T-helper 1 cell treated with Interleukin-12 subunit alpha and Interleukin-12 subunit beta and Interleukin-4 antibody, amounts not matched to agents 30 μg/mL and 1 μg/mL, for 36 hours (primary cell): ENCODE results near the gene CCND1.
"Not testable (repeated sequence)": the region's sequence is repeated elsewhere in the genome, so short reads cannot be mapped to it uniquely, and the experiment has no call there.

Source experiments
- H3K27ac Mint-ChIP-seq: one replicate; pipeline ENCODE4 v1.8.0; 2021; ENCODE audit warnings: mild to moderate bottlenecking, mixed read lengths
- H3K27me3 Mint-ChIP-seq: one replicate; pipeline ENCODE4 v1.8.0; 2021; ENCODE audit warnings: low read depth, mixed read lengths
- H3K36me3 Mint-ChIP-seq: one replicate; pipeline ENCODE4 v1.8.0; 2021; ENCODE audit warnings: low read depth, mixed read lengths
- H3K4me1 Mint-ChIP-seq: one replicate; pipeline ENCODE4 v1.8.0; 2021; ENCODE audit warnings: low read depth, mixed read lengths
- H3K4me3 Mint-ChIP-seq: one replicate; pipeline ENCODE4 v1.8.0; 2021; ENCODE audit warnings: mild to moderate bottlenecking, moderate library complexity, mixed read lengths
- H3K9me3 Mint-ChIP-seq: one replicate; pipeline ENCODE4 v1.8.0; 2021; ENCODE audit warnings: mixed read lengths

The CCND1 gene

GRCh38 chr11:69689484-69690319, 48.7 kb downstream of the CCND1 start:
- H3K4me3 Mint-ChIP-seq: no peak overlapping the region
- H3K27ac Mint-ChIP-seq: no peak overlapping the region
- peaks cover 12% of the 10 kb centered on the region for H3K27me3 Mint-ChIP-seq
- no peaks in the 10 kb centered on the region for H3K9me3 Mint-ChIP-seq
- H3K36me3 Mint-ChIP-seq: no peaks in the 10 kb centered on the region
- peaks cover 3% of the 10 kb centered on the region for H3K4me1 Mint-ChIP-seq

GRCh38 chr11:69691463-69691862, 50.5 kb downstream of the CCND1 start:
- Mint-ChIP-seq H3K9me3 (no peaks in the 10 kb centered on the region), H3K27ac (no peak overlapping the region), H3K4me3 (no peak overlapping the region), H3K27me3 (peaks cover 15% of the 10 kb centered on the region), H3K36me3 (no peaks in the 10 kb centered on the region), H3K4me1 (no peaks in the 10 kb centered on the region)

- peaks cover 15% of the 10 kb centered on the region for H3K27me3 Mint-ChIP-seq
- H3K4me3 Mint-ChIP-seq: no peak overlapping the region
- no peak overlapping the region for H3K27ac Mint-ChIP-seq
- H3K36me3 Mint-ChIP-seq: no peaks in the 10 kb centered on the region
- H3K4me1 Mint-ChIP-seq: no peaks in the 10 kb centered on the region
- H3K9me3 Mint-ChIP-seq: no peaks in the 10 kb centered on the region
Measured at GRCh38 chr11:69692422-69692821, 51.5 kb downstream of the CCND1 start.

DNA sequence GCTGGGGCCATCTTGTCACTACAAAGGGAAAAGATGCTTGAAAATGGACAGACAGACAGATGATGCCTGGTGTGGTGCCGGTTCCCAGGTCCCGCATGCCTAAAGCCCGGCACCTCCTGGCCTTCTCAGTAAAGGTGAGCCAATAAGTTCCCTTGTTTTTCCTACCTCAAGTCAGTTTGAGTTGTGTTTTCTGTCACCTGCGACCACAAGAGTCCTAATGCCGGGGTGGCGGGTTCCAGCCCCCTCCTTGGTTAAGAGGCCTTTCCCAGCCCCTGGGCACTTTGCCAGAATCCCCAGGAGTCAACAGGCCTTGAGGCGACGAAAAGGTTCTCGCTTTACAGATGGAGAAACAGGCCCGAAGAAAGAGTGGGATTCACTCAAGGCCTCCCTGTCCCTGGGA, 53.8 kb downstream of the CCND1 start:
- no peak overlapping the region for H3K27ac Mint-ChIP-seq
- no peaks in the 10 kb centered on the region for H3K9me3 Mint-ChIP-seq
- H3K36me3 Mint-ChIP-seq: no peaks in the 10 kb centered on the region
- H3K27me3 Mint-ChIP-seq: peaks cover 19% of the 10 kb centered on the region
- no peak overlapping the region for H3K4me3 Mint-ChIP-seq
- no peaks in the 10 kb centered on the region for H3K4me1 Mint-ChIP-seq

DNA sequence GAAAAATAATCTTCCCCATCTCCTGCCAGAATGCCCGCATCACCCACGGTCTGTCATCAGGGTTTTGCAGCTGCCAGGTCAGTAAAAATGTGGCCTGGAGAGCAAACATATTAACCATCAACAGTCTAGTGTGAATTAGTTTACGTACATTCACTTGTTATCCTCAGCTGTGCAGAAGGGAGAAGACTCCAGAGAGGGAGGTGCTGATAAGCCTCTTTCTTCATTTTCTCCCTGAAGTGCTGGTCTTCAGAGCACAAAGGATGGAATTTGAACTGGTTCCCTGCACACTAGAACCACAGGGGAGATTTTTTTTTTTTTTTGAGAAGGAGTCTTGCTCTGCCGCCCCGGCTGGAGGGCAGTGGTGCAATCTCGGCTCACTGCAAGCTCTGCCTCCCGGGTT, 54.6 kb downstream of the CCND1 start:
- Mint-ChIP-seq H3K4me3 (no peak overlapping the region), H3K36me3 (no peaks in the 10 kb centered on the region)

DNA sequence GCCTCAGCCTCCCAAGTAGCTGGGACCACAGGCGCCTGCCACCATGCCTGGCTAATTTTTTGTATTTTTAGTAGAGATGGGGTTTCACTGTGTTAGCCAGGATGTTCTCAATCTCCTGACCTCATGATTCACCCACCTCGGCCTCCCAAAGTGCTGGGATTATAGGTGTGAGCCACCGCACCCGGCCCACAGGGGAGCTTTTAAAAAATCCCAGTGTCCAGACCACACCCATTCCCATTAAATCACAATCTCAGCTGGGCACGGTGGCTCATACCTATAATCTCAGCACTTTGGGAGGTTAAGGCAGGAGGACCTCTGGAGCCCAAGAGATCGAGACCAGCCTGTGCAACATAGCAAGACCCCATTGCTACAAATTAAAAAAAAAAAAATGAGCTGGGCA, 55.0 kb downstream of the CCND1 start:
- H3K27ac Mint-ChIP-seq, H3K4me1 Mint-ChIP-seq, H3K36me3 Mint-ChIP-seq, H3K9me3 Mint-ChIP-seq, H3K4me3 Mint-ChIP-seq: not testable (repeated sequence)
- peaks cover 22% of the 10 kb centered on the region for H3K27me3 Mint-ChIP-seq

More for the DNA sequence above, 54.6 kb downstream of the CCND1 start:
- Mint-ChIP-seq H3K4me1 (no peaks in the 10 kb centered on the region), H3K9me3 (no peaks in the 10 kb centered on the region), H3K27me3 (peaks cover 20% of the 10 kb centered on the region), H3K27ac (no peak overlapping the region)

DNA sequence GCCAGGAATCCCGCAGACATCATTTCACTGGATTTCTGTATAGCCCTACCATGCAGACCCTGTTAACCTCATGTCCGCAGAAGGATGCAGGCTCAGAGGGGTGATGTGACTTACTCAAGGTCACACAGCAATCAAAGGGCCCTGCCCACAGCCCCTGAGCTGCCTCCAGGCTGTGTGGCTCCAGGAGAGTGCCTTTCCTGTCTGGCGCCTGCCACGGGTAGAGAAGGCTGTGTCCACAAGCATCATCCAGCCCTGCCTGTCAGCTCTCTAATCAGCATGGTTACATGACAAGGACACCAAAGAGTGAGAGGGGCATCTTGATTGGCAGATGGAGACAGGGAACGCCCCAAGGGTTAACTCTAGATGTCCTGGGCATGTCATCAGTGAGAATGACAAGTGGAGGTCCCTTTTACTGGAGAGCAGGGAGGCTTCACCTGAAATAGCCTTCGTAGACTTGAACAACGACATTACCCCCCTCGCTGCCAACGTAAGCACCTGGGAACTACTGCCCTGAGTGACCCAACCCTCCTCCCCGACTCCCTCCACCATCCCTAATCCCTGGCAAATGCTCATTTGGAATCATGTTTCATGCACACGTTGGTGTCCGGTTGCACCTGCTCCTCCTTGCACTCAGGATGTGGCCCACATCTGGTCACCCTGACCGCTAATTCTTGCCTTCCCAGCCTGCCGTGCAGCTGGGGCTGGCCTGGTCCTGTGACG, 56.0 kb downstream of the CCND1 start:
- Mint-ChIP-seq H3K27me3 (peaks cover 25% of the 10 kb centered on the region), H3K36me3 (no peaks in the 10 kb centered on the region), H3K4me1 (no peaks in the 10 kb centered on the region), H3K4me3 (no peak overlapping the region), H3K27ac (no peak overlapping the region), H3K9me3 (no peaks in the 10 kb centered on the region)

GRCh38 chr11:69697469-69697843, 56.5 kb downstream of the CCND1 start:
- H3K4me1 Mint-ChIP-seq: no peaks in the 10 kb centered on the region
- H3K9me3 Mint-ChIP-seq: no peaks in the 10 kb centered on the region
- no peak overlapping the region for H3K27ac Mint-ChIP-seq
- no peaks in the 10 kb centered on the region for H3K36me3 Mint-ChIP-seq
- H3K27me3 Mint-ChIP-seq: peaks cover 22% of the 10 kb centered on the region
- no peak overlapping the region for H3K4me3 Mint-ChIP-seq

GRCh38 chr11:69697861-69698260, 56.9 kb downstream of the CCND1 start:
- Mint-ChIP-seq H3K4me3 (no peak overlapping the region), H3K36me3 (no peaks in the 10 kb centered on the region), H3K4me1 (no peaks in the 10 kb centered on the region), H3K27me3 (peaks cover 25% of the 10 kb centered on the region), H3K9me3 (no peaks in the 10 kb centered on the region), H3K27ac (no peak overlapping the region)

DNA sequence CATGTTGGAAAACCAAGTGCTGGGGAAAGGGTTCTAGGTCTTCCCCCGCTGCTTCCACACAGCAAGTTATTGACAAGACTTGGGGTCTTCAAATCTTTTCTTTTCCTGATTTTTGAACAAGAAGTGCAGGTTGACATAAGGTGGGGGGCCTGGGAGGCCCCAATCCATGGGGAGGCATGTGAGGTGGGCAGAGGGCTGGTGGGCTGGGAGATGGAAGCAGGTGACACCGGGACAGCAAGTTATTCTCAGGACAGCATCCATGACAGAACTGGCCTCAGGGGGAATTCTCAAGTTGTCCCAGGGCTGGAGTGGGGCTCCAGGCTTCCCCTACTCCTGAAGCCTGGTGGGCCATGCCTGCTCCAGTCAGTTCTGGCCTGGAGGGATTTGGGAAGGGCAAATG, 57.4 kb downstream of the CCND1 start:
- Mint-ChIP-seq H3K27me3 (peaks cover 30% of the 10 kb centered on the region), H3K36me3 (no peaks in the 10 kb centered on the region), H3K9me3 (no peaks in the 10 kb centered on the region), H3K4me3 (no peak overlapping the region), H3K27ac (no peak overlapping the region), H3K4me1 (no peaks in the 10 kb centered on the region)

- H3K4me3 Mint-ChIP-seq: no peak overlapping the region
- H3K4me1 Mint-ChIP-seq: no peaks in the 10 kb centered on the region
- no peak overlapping the region for H3K27ac Mint-ChIP-seq
- no peaks in the 10 kb centered on the region for H3K36me3 Mint-ChIP-seq
- peaks cover 32% of the 10 kb centered on the region for H3K27me3 Mint-ChIP-seq
- no peaks in the 10 kb centered on the region for H3K9me3 Mint-ChIP-seq
Measured at GRCh38 chr11:69699213-69699612, 58.3 kb downstream of the CCND1 start.

- Mint-ChIP-seq H3K36me3 (no peaks in the 10 kb centered on the region), H3K4me1 (peaks cover 2% of the 10 kb centered on the region), H3K27ac (no peak overlapping the region), H3K9me3 (no peaks in the 10 kb centered on the region), H3K27me3 (peaks cover 38% of the 10 kb centered on the region), H3K4me3 (no peak overlapping the region)
Measured at GRCh38 chr11:69700278-69701140, 59.6 kb downstream of the CCND1 start.

- Mint-ChIP-seq H3K27me3 (peaks cover 53% of the 10 kb centered on the region), H3K36me3 (no peaks in the 10 kb centered on the region), H3K4me3 (no peak overlapping the region), H3K27ac (no peak overlapping the region), H3K9me3 (no peaks in the 10 kb centered on the region), H3K4me1 (peaks cover 4% of the 10 kb centered on the region)
Measured at GRCh38 chr11:69702239-69702691, 61.3 kb downstream of the CCND1 start.

DNA sequence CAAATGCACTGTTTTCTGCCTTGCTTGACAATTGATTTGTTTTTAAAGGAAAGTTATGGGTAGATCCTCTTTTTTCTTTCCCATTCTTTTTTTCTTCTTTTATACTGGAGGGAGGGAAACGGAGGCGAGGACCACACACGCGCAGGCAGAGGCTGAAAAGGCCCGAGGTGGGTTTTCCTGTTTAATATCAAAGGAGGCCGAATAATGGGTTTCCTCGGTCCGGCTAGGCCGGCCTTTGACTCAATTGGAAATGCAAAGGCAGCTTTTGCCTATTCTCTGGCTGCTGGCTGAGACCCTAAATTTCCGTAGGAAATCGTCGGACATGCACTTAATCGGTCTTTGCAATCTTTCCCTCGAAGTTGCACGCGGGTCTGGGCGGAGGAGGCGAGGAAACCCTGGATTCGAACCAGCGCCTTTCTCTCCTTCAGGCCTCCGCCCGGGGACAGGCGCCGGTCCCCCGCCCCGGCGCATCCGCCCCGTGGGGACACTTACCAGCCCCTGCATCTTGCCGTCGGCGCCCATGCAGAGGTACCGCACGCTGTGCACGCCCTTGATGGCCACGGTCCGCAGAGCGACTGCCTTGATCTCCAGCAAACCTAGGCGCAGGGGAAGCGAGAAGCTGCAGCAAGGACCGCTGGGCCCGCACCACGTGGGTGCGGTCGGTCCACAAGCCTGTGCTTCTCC, 62.0 kb downstream of the CCND1 start:
- Mint-ChIP-seq H3K4me1 (peaks cover 4% of the 10 kb centered on the region), H3K27me3 (peaks cover 58% of the 10 kb centered on the region), H3K27ac (no peak overlapping the region), H3K4me3 (no peak overlapping the region), H3K36me3 (no peaks in the 10 kb centered on the region), H3K9me3 (no peaks in the 10 kb centered on the region)
